ENCODE data around the gene ARHGAP29. TPM values are rescaled to one million over a fixed set of nuclear protein-coding genes. Genes with fewer than 3 reads are reported as not detected.

ARHGAP29 gene
- total RNA-seq, 1 experiment from 2014 or later: 197 TPM

DNA sequence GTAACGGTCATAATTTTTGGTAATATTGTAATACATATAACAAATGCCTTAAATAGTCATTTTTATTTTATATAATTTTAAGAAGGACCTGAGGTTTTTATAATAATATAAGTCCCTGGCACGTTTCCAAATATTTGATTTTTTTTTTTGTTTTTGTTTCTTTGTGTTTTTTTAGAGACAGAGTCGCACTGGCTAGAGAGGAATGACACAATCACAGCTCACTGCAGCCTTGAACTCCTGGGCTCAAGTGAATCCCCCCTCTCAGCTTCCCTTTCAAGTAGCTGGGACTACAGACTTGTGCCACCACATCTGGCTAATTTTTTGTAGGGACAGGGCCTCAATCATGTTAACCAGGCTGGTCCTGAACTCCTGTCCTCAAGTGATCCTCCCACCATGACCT is 29.7 kb downstream of the ARHGAP29 start:
- ChIA-PET POLR2A (no interaction called here), CTCF (no interaction called here)
- Histone ChIP-seq H3K27ac (ENCODE audit: low read length) (peak overlapping the region; percentile 48; the same call in 1 of the 2 replicates), H3K9me3 (ENCODE audit: control insufficient read depth, insufficient read depth, low read depth, low read length) (no peaks in the 10 kb centered on the region), H3K27me3 (ENCODE audit: control insufficient read depth, insufficient read depth, low read length) (no peaks in the 10 kb centered on the region), H3K4me3 (ENCODE audit: low read depth in 2 of 2, low read length in 2 of 2) (no peak overlapping the region), H3K4me1 (ENCODE audit: control insufficient read depth, insufficient read depth, low read length) (peaks cover 36% of the 10 kb centered on the region), H3K36me3 (ENCODE audit: control insufficient read depth, insufficient read depth, low read length) (peaks cover 61% of the 10 kb centered on the region)
- DNase-seq (ENCODE audit: low read depth, low spot score) (no peak), ATAC-seq (no peak; the same call in 1 of the 2 replicates)
- in situ Hi-C loops (cut with HindIII; ENCODE audit: low pct_unique_long_range_greater_than_20kb, low sequenced_read_pairs): no loop called here
- TF ChIP-seq, protein P1, sequence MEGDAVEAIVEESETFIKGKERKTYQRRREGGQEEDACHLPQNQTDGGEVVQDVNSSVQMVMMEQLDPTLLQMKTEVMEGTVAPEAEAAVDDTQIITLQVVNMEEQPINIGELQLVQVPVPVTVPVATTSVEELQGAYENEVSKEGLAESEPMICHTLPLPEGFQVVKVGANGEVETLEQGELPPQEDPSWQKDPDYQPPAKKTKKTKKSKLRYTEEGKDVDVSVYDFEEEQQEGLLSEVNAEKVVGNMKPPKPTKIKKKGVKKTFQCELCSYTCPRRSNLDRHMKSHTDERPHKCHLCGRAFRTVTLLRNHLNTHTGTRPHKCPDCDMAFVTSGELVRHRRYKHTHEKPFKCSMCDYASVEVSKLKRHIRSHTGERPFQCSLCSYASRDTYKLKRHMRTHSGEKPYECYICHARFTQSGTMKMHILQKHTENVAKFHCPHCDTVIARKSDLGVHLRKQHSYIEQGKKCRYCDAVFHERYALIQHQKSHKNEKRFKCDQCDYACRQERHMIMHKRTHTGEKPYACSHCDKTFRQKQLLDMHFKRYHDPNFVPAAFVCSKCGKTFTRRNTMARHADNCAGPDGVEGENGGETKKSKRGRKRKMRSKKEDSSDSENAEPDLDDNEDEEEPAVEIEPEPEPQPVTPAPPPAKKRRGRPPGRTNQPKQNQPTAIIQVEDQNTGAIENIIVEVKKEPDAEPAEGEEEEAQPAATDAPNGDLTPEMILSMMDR (IDR thresholded peaks at IDR 0.05): no peak
- TF ChIP-seq TCF7L2 (IDR thresholded peaks at IDR 0.05; ENCODE audit: low read depth, low read length) (no peak), REST (IDR thresholded peaks at IDR 0.05; ENCODE audit: insufficient read depth in 1 of 2, low read depth in 2 of 2, low read length in 1 of 2) (no peak), POLR2AphosphoS5 (IDR thresholded peaks at IDR 0.05; ENCODE audit: low read depth, low read length) (no peak), SIN3A (IDR thresholded peaks at IDR 0.05; ENCODE audit: borderline replicate concordance, insufficient read depth, low read depth, low read length) (no peak)
- no TSS peak for BruUV-seq (replicated peaks)
- intact Hi-C loops (cut with micrococcal nuclease; ENCODE audit: unreplicated experiment): no loop called here

- Histone ChIP-seq H3K27me3 (ENCODE audit: control insufficient read depth, insufficient read depth, low read length) (no peaks in the 10 kb centered on the region), H3K4me3 (ENCODE audit: low read depth in 2 of 2, low read length in 2 of 2) (no peak overlapping the region), H3K36me3 (ENCODE audit: control insufficient read depth, insufficient read depth, low read length) (peaks cover 68% of the 10 kb centered on the region), H3K27ac (ENCODE audit: low read length) (peak overlapping the region; percentile 51; the same call in 1 of the 2 replicates), H3K4me1 (ENCODE audit: control insufficient read depth, insufficient read depth, low read length) (peaks cover 45% of the 10 kb centered on the region), H3K9me3 (ENCODE audit: control insufficient read depth, insufficient read depth, low read depth, low read length) (no peaks in the 10 kb centered on the region)
- DNase-seq (ENCODE audit: low read depth, low spot score) (no peak), ATAC-seq (no peak)
- ChIA-PET POLR2A (no interaction called here), CTCF (no interaction called here)
- no TSS peak for BruUV-seq (replicated peaks)
- TF ChIP-seq, protein P1 (IDR thresholded peaks at IDR 0.05): no peak
- no peak for TF ChIP-seq TCF7L2 (IDR thresholded peaks at IDR 0.05; ENCODE audit: low read depth, low read length)
- no peak for TF ChIP-seq REST (IDR thresholded peaks at IDR 0.05; ENCODE audit: insufficient read depth in 1 of 2, low read depth in 2 of 2, low read length in 1 of 2)
- TF ChIP-seq POLR2AphosphoS5 (IDR thresholded peaks at IDR 0.05; ENCODE audit: low read depth, low read length): no peak
- no peak for TF ChIP-seq SIN3A (IDR thresholded peaks at IDR 0.05; ENCODE audit: borderline replicate concordance, insufficient read depth, low read depth, low read length)
- intact Hi-C loops (cut with micrococcal nuclease; ENCODE audit: unreplicated experiment) (no loop called here), in situ Hi-C loops (cut with HindIII; ENCODE audit: low pct_unique_long_range_greater_than_20kb, low sequenced_read_pairs) (no loop called here)
Measured at GRCh38 chr1:94205639-94206038, 31.7 kb downstream of the ARHGAP29 start.

Data from Panc1 (cell line).